Lung (tissue), 12 donors: ENCODE measurements around the gene NFIB. TPM values are rescaled to one million over a fixed set of nuclear protein-coding genes. Genes with fewer than 3 reads are reported as not detected.

Experiments used
- ATAC-seq: fragments of 200-7000 bp; cut with Tn5 transposase; one replicate; pipeline ENCODE4 v1.9.1; 2020; ENCODE audit warnings: moderate number of reproducible peaks; ENCODE audit not compliant: insufficient read depth, low FRiP score
- DNase-seq, 3 donors: peaks; one replicate each; pipeline ENCODE4 v3.0.0-alpha.2; 2013 to 2017
- H3K27ac ChIP-seq, 2 donors: one replicate each; pipeline ENCODE4 v1.5.1; 2013; ENCODE audit warnings: mild to moderate bottlenecking in 2 of 2, moderate library complexity in 2 of 2, control low read depth in 1 of 2, inconsistent platforms in 1 of 2, low read depth in 1 of 2, low read length in 1 of 2
- H3K27me3 ChIP-seq, 3 donors: one replicate each; pipeline ENCODE4 v1.5.1; 2013; ENCODE audit warnings: low read length in 2 of 3; ENCODE audit not compliant: control insufficient read depth in 3 of 3, insufficient read depth in 3 of 3
- H3K36me3 ChIP-seq, 4 donors: one replicate each; pipeline ENCODE4 v1.5.1; 2013; ENCODE audit warnings: low read length in 4 of 4, mild to moderate bottlenecking in 1 of 4, moderate library complexity in 1 of 4; ENCODE audit not compliant: control insufficient read depth in 4 of 4, insufficient read depth in 4 of 4
- H3K4me1 ChIP-seq, 5 donors: one replicate each; pipeline ENCODE4 v1.5.1; 2013; ENCODE audit warnings: low read length in 5 of 5, mild to moderate bottlenecking in 2 of 5, moderate library complexity in 1 of 5; ENCODE audit not compliant: control insufficient read depth in 5 of 5, insufficient read depth in 5 of 5
- H3K4me3 ChIP-seq: one replicate; pipeline ENCODE4 v1.5.1; 2013; ENCODE audit warnings: mild to moderate bottlenecking, control low read depth, moderate library complexity
- H3K9ac ChIP-seq, 2 donors: one replicate each; pipeline ENCODE4 v1.5.1; 2013; ENCODE audit warnings: low read length in 2 of 2, control low read depth in 1 of 2; ENCODE audit not compliant: insufficient read depth in 1 of 2
- H3K9me3 ChIP-seq, 4 donors: one replicate each; pipeline ENCODE4 v1.5.1; 2013; ENCODE audit warnings: low read length in 3 of 4, mild to moderate bottlenecking in 1 of 4, moderate library complexity in 1 of 4; ENCODE audit not compliant: control insufficient read depth in 4 of 4, insufficient read depth in 3 of 4
- WGBS, 2 donors: extraction: QIAGEN DNeasy Blood & Tissue Kit; methylation state at CpG; one replicate each; pipeline ENCODE4 v1.1.7; 2013; 5-methylcytosine and 5-hydroxymethylcytosine counted together
- polyA plus RNA-seq, 2 donors: library from polyadenylated mRNA; stranded (reverse); fragments of 200-250 nt; gene quantifications; one replicate each; pipeline ENCODE4 v1.2.1, GENCODE V29; 2013
- total RNA-seq, 2 donors: library from RNA; depleted of rRNA in 1 of 2; stranded (reverse); fragments of >200 nt in 1 of 2; gene quantifications; one replicate each; pipeline ENCODE4 v1.2.1, GENCODE V29; 2014 to 2021
- TF ChIP-seq, protein P1 (sequence below): IDR thresholded peaks from 2 replicates; pipeline ENCODE4 v1.5.1; 2012; ENCODE audit warnings: mild to moderate bottlenecking; ENCODE audit errors: control extremely low read depth, extremely low read depth
- donor health status: control.
- donor health status: control.
- donor health status: Bipolar disorder and iron deficiency.
- donor health status: healthy.
- donor health status: DM: yes; HTN: yes; CAD: no.

NFIB gene
- total and polyA plus RNA-seq, 4 donors = 7.3 to 189 (median 51.0) TPM

DNA sequence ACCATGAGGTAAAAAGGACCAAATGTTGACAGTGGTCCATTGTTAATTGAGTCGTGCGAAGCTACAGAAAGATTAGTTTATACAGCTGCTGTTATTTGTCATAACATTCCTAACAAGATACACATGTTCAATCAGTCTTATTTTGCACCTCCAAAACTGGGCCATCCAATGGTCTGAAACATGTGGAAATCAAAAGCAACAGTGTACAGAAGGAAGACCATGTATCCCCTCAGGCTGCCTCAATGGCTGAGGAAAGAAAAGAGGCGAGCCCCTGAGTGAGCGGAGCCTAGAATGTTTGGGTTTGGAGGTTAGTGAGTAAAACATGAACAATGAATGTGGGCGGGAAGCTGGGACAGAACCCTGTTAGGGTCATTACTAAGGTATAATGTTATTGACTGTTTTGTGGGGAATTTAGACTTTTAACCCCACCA, 35.6 kb downstream of the NFIB start:
- H3K36me3 ChIP-seq = peaks cover 0 to 11% (median under 1%) of the 10 kb centered on the region in 4 donors
- ATAC-seq (no peak), DNase-seq (no peak)
- H3K4me3 ChIP-seq = no peak overlapping the region
- TF ChIP-seq, protein P1, sequence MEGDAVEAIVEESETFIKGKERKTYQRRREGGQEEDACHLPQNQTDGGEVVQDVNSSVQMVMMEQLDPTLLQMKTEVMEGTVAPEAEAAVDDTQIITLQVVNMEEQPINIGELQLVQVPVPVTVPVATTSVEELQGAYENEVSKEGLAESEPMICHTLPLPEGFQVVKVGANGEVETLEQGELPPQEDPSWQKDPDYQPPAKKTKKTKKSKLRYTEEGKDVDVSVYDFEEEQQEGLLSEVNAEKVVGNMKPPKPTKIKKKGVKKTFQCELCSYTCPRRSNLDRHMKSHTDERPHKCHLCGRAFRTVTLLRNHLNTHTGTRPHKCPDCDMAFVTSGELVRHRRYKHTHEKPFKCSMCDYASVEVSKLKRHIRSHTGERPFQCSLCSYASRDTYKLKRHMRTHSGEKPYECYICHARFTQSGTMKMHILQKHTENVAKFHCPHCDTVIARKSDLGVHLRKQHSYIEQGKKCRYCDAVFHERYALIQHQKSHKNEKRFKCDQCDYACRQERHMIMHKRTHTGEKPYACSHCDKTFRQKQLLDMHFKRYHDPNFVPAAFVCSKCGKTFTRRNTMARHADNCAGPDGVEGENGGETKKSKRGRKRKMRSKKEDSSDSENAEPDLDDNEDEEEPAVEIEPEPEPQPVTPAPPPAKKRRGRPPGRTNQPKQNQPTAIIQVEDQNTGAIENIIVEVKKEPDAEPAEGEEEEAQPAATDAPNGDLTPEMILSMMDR = no peak
- 79 to 88% methylated on average over 5 of the region's 5 CpGs for WGBS, 2 donors
- no peaks in the 10 kb centered on the region for H3K9me3 ChIP-seq
- peak overlapping the region in 1 of 2 donors; percentile 85 for H3K27ac ChIP-seq
- no peak overlapping the region for H3K9ac ChIP-seq
- peaks cover 1 to 62% (median 35%) of the 10 kb centered on the region in 5 donors for H3K4me1 ChIP-seq
- no peaks in the 10 kb centered on the region for H3K27me3 ChIP-seq

DNA sequence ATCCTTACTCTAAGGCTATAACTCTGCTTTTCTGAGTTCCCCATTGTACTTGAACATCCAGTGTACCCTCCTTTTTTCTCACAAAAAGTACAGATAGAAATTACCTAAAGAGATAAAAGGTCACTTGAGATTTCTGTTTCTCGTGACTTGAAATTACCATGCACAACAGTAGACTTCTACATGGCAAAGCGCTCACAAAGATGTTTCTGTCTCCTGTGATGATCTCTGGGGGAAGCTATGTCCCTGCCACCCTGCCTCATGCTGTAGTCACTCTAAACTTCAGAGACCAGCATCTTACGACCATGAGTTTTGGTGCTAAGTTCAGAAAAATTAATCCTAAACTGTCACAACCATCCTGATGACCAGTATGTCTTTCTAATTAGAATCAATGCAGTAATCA, 36.2 kb downstream of the NFIB start:
- Histone ChIP-seq H3K27ac (peak overlapping the region in 1 of 2 donors; percentile 85), H3K36me3 (peaks cover 0 to 12% (median 0%) of the 10 kb centered on the region in 4 donors), H3K27me3 (no peaks in the 10 kb centered on the region), H3K9ac (peak overlapping the region in 1 of 2 donors; percentile 23), H3K4me3 (no peak overlapping the region), H3K9me3 (no peaks in the 10 kb centered on the region), H3K4me1 (peaks cover 1 to 62% (median 39%) of the 10 kb centered on the region in 5 donors)
- DNase-seq = no peak
- TF ChIP-seq, protein P1 = no peak
- no peak for ATAC-seq
- 85 to 89% methylated on average over 3 of the region's 3 CpGs for WGBS, 2 donors

DNA sequence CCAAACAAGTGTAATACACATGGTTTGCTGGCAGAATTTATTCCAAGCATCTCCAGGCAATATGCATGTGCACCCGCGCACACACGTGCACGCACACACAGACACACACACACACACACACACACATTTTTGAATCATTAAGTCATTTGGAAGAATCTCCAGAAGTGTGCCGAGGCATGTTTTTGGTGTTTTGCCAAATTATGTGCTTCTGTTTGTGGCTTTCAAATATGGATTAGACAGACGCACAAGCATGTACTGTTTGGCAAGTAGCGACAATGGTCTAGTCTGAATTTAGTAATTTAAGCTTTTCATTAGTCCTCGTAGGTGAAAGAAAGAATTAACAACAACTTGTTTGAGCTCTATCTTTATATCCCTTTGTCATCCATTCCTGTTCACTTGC, 36.7 kb downstream of the NFIB start:
- Histone ChIP-seq H3K4me3 (no peak overlapping the region), H3K36me3 (peaks cover 0 to 12% (median 0%) of the 10 kb centered on the region in 4 donors), H3K9me3 (no peaks in the 10 kb centered on the region), H3K4me1 (peaks cover 0 to 63% (median 38%) of the 10 kb centered on the region in 5 donors), H3K27ac (peak overlapping the region in 1 of 2 donors; percentile 85), H3K9ac (peak overlapping the region in 1 of 2 donors; percentile 23), H3K27me3 (no peaks in the 10 kb centered on the region)
- WGBS, 2 donors = 46 to 63% methylated on average over 8 of the region's 8 CpGs
- DNase-seq (peak; percentile 55 to 78 (median 77)), ATAC-seq (no peak)
- TF ChIP-seq, protein P1 = no peak

DNA sequence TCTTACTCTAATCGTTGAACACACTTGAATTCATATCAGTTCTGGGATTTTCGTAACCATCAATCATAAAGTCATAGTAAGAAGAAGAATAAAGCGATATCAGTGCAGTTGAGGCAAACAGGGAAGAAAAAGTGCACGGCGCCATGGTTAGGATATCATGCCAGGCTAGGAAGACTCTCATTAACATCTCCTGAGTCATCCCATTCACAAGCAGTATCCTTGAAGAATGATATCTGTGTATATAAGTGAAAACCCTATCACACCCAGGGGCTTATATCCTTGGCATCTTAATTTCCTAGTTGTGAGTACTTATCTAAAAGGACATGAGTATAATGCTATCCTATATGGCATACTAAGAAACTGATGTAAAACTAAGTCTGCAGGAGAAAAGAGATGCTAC, 38.6 kb downstream of the NFIB start:
- DNase-seq = no peak
- Histone ChIP-seq H3K9me3 (no peaks in the 10 kb centered on the region), H3K27ac (peak overlapping the region in 1 of 2 donors; percentile 1), H3K4me3 (no peak overlapping the region), H3K4me1 (peaks cover 2 to 73% (median 42%) of the 10 kb centered on the region in 5 donors), H3K9ac (no peak overlapping the region), H3K36me3 (peaks cover 0 to 9% (median 0%) of the 10 kb centered on the region in 4 donors), H3K27me3 (no peaks in the 10 kb centered on the region)
- TF ChIP-seq, protein P1 = no peak
- ATAC-seq = no peak
- WGBS, 2 donors = 74 to 78% methylated on average over 5 of the region's 5 CpGs
